ENCODE data around the gene ZNF500.

The ZNF500 gene

GRCh38 chr16:4768549-4769305 lies 1.8 kb upstream of the ZNF500 start:
- peak; percentile 97 for DNase-seq

GRCh38 chr16:4767872-4768548 lies 1.0 kb upstream of the ZNF500 start:
- DNase-seq: peak; percentile 18

GRCh38 chr16:4765511-4766474 lies 1.2 kb downstream of the ZNF500 start:
- no peak for DNase-seq

GRCh38 chr16:4763791-4764190 lies 3.2 kb downstream of the ZNF500 start:
- DNase-seq: no peak

- no peak for DNase-seq
These were observed 4.8 kb downstream of the ZNF500 start for GRCh38 chr16:4762205-4762604.

DNA sequence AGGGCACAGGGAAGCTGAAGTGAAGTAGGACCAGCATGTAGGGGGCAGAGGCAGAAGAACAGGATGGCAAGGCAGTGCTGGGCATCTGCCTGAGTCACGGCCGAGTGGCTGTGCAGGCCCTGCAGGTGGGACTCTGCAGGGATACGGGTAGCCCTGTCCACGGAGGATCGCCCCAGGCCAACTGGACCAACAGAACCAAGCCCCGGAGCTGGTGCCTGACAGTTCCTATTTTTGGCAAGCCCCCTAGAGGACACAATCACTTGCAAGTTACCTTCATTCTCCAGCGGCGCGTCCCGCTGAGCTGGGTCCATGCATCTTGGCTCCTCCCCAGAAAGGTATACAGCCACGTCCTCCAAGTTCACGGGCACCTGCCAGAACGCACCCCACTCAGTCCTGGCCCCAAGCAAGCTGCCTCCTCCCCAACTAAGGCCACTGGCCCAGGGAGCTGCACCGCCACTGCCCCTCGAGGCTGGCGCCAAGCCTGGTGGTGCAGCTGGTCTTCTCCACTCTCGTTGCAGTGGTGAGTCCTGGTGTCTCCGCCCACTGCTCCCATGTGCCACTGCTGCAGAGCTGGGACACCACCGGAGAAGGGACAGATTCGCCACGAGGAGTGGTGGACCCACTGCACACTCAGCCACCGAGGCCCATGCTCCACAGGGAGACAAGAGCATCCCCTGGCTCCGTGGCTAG lies 6.6 kb downstream of the ZNF500 start:
- DNase-seq: no peak

- DNase-seq: no peak
These were observed 11.3 kb downstream of the ZNF500 start for GRCh38 chr16:4755687-4756086.

- DNase-seq: no peak
These were observed 12.1 kb downstream of the ZNF500 start for GRCh38 chr16:4754865-4755264.

DNA sequence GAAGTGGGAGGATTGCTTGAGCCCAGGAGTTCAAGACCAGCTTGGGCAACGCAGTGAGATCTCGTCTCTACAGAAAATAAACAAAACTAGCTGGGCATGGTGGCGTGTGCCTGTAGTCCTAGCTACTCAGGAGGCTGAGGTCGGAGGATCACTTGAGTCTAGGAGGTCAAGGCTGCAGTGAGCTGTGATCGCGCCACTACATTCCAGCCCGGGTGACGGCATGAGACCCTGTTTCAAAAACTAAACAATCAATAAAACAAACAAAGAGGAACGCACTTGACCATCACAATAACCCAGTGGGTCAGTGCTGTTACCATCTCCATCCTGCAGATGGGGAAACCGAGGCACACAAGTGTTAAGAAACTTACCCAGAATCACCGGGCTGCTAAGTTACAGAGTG lies 13.7 kb downstream of the ZNF500 start:
- DNase-seq: no peak

DNA sequence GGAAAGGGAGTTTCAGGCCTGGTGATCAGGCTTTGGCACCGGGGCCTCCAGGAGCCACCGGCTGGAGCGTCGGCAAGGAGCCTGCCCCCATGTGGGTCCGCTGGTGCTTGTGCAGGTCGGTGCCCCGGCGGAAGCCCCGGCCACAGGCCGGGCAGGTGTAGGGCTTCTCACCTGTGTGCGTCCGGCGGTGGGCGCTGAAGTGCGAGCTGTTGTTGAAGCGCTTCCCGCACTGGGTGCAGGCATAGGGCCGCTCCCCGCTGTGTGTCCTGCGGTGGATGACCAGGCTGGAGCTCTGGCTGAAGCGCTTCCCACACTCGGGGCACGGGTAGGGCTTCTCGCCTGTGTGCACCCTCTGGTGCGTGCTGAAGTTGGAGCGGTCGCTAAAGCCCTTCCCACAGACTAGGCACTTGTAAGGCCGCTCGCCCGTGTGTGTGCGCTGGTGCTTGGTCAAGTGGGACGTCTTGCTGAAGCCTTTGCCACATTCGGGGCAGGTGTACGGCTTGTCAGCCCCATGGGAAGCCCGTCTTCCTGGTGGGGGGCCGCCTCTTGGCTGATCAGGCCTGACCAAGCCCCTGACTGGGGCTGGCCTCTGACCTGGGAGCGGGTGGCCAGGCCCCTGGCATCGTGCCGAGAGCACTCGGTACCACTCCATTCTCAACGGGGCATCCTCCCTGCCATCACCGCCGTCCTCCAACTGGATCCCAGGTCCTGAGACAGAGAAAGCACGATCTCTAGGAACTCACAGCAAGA lies 14.4 kb downstream of the ZNF500 start:
- no peak for DNase-seq

- no peak for DNase-seq
These were observed 16.1 kb downstream of the ZNF500 start for GRCh38 chr16:4750896-4751295.

GRCh38 chr16:4749700-4750257 lies 17.2 kb downstream of the ZNF500 start:
- no peak for DNase-seq

DNA sequence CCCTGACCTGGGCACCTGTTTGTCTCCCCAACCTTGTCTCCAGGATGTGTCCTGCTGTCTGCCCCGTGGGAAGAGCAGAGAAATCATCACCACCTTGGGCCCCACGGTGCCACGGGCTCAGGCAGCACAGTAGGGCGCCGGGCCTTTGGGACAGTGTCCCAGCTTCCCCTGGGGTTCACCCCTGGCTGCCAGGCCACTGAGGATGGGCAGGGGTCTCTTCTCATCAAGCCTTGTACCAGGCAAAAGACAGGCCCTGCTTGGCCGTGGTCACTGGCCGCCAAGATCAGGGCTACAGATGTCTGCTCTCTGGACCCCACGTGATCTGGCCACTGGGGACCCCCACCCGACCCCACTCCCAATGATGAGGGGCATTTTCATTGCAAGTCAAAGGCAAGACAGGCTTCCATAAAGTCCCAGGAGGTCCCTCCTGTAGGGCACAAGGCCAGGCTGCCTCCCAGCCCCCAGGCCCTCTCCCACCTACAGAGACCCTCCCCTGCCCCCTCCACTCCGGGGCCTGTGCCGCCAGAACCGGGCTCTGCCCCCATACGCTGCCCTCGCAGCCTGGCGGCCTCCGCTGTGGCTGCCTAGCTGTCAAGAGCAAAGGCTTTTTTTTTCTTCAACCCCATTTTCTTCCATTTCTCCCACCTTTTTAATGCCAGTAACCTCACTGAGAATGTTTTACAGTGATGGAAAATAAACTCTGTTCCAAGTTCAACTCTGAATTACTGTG lies 18.1 kb downstream of the ZNF500 start:
- no peak for DNase-seq

GRCh38 chr16:4747906-4748681 lies 18.9 kb downstream of the ZNF500 start:
- no peak for DNase-seq

DNA sequence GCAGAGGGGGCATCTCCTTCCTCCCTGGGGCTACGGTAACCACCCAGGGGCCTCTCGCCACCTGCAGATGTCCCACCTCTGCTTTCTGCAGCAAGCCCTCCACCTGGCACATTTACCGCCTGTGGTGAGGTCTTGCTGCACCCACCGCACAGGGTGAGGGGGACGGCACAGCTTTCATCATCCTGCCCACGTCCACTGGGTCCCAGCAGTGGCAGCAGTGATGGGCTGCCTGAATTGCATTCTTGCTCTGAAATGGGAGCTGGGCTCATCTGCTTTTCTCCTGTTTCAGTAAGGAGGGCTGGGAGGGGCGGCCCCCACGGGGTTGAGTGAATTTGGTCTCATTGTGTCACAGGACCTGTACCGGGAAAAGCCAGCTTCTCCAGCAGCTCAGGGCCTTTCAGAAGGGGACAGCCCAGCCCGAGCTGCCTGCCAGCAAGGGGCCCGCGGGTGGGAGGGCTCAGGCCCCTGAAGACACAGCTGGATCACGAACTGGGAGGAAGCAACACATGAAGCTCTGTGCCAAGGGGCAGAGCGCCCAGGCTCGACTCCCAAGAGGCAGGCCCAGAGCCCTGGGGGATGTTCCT lies 19.9 kb downstream of the ZNF500 start:
- DNase-seq: no peak

- no peak for DNase-seq
These were observed 20.7 kb downstream of the ZNF500 start for GRCh38 chr16:4746215-4746614.

DNA sequence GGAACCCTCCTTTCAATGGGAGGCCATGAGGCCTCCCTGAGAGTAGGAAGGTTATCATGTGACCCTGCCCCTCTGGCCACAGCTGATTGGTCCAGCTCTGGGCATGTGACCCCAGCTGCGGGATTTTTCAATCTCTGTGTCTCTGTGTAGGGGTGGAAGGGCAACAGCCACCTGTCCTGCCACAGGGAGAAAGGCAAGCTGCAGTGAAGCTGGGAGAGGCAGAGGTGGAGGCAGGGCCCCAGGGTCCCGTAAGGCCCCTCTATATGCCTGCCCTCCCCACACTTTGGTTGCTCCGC lies 21.7 kb downstream of the ZNF500 start:
- DNase-seq: no peak

- no peak for DNase-seq
These were observed 22.2 kb downstream of the ZNF500 start for GRCh38 chr16:4744555-4745273.

- DNase-seq: no peak
These were observed 23.6 kb downstream of the ZNF500 start for GRCh38 chr16:4743226-4743878.

Measured in CD4-positive, alpha-beta T cell treated with Interleukin-17A for 4 hours (primary cell).